ENCODE measurements around the gene HHEX. TPM values are rescaled to one million over a fixed set of nuclear protein-coding genes. Genes with fewer than 3 reads are reported as not detected.

The HHEX gene
- total RNA-seq, 1 donor from 2014 or later, result not detected

GRCh38 chr10:92742331-92743228, 52.8 kb downstream of the HHEX start:
- Histone ChIP-seq H3K4me3 (ENCODE audit: insufficient read depth, low read depth, low read length) (no peak overlapping the region), H4K20me1 (ENCODE audit: insufficient read depth, low read length) (no peaks in the 10 kb centered on the region), H3K36me3 (ENCODE audit: insufficient read depth, low read length) (no peaks in the 10 kb centered on the region), H3K27me3 (ENCODE audit: insufficient read depth, low read length) (peaks cover 4% of the 10 kb centered on the region), H3K9me3 (ENCODE audit: insufficient read depth, low read depth, low read length) (no peaks in the 10 kb centered on the region), H2AFZ (ENCODE audit: low read depth, low read length) (no peak overlapping the region), H3K27ac (ENCODE audit: low read depth, low read length) (no peak overlapping the region), H3K4me2 (ENCODE audit: low read length) (no peak overlapping the region), H3K79me2 (ENCODE audit: insufficient read depth, low read length) (no peaks in the 10 kb centered on the region), H3K9ac (ENCODE audit: low read length) (no peak overlapping the region), H3K4me1 (ENCODE audit: insufficient read depth, low read length) (no peaks in the 10 kb centered on the region)
- Mint-ChIP-seq H3K4me3 (ENCODE audit: unreplicated experiment) (no peak overlapping the region), H3K4me1 (ENCODE audit: low read depth, unreplicated experiment) (no peaks in the 10 kb centered on the region), H3K27ac (ENCODE audit: unreplicated experiment) (no peak overlapping the region), H3K36me3 (ENCODE audit: low read depth, unreplicated experiment) (peaks cover 2% of the 10 kb centered on the region), H3K27me3 (ENCODE audit: low read depth, unreplicated experiment) (peaks cover 24% of the 10 kb centered on the region), H3K9me3 (ENCODE audit: unreplicated experiment) (peaks cover 4% of the 10 kb centered on the region)
- no peak for TF ChIP-seq CTCF (IDR thresholded peaks at IDR 0.05; ENCODE audit: insufficient read depth, low read depth, low read length)
- TF ChIP-seq EZH2 (IDR thresholded peaks at IDR 0.05; ENCODE audit: insufficient read depth, low read length), result no peak
- no peak for FAIRE-seq
- DNase-seq (ENCODE audit: low read depth), result no peak

Other genes starting within 250 kb of the HHEX start
- 31.4 and 35.9 TPM in 2 replicates for gene IDE, start 115.9 kb upstream of the HHEX start, total RNA-seq
- 2.8 and 4.7 TPM in 2 replicates for gene KIF11, start 96.8 kb upstream of the HHEX start, total RNA-seq
- gene EXOC6, start 158.6 kb downstream of the HHEX start, total RNA-seq, result 3.4 and 4.9 TPM in 2 replicates

Data from astrocyte (in vitro differentiated cells and primary cell).